Tongue (tissue), 2 donors: ENCODE data around the gene ADSS1. TPM values are rescaled to one million over a fixed set of nuclear protein-coding genes. Genes with fewer than 3 reads are reported as not detected.

Experiments used
- DNase-seq: peaks from one replicate; pipeline ENCODE4 v3.0.0-alpha.2; 2015
- total RNA-seq: library from RNA; depleted of rRNA; stranded (reverse); fragments of >200 nt; gene quantifications from one replicate; pipeline ENCODE4 v1.2.3, GENCODE V29; 2014

Gene ADSS1
- total RNA-seq, 1 donor from 2014 or later: 98.8 TPM

DNA sequence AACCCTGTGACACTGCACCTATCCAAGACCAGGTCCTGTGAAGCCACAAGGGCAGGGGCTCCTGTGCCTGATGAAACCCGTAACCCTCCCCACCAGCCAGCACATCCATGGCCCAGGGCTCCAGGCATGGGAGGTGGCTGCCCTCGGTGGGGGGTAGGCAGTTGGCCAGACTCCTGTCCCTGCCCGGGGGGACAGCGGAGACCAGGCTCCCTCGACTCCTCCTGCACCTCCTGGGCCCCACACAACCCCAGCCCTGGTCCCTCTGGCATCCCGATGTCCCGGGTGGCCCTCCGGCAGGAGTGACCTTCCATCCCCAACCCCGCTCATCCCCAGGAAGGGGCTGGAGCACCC is 60.2 kb downstream of the ADSS1 start:
- DNase-seq: no peak

DNA sequence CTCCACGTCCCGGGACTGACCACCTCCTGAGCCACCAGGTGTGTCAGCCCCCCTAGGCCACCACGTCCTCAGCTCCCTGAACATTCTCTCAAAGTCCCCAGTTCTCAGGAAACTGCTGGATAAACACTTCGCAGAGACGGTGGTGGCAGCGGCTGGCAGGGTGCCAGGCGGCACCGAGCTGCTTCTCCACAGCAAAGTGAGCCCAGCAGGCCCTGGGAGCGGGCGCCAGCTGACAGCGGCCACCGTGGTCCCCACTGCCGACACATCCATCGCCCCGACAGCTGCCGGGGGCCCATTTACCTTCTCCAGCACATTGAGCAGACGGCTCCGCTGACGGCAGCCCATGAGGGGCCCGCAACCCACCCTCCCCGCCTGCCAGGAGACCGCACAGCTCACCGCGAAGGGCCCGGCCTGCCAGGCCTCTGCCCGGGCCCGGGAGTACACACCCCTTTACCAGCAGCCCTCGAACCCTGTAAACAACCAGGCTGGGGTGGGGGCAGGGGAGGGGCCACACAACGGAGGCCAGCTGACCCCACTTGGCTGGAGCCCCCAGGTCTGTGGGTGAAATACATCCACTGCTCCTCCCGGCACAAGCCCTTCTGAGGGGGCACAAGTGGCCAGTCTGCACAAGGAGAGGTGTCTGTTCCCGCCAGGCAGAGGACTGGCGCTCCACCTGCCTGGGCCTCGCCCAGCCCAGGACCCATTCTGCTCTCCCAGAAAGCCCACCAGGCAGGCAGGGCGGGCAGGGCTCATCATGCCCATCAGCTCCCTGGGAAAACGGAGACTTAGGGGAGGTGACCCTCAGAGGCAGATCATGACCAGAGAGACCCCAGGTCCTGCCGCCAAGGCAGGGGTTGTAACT is 61.0 kb downstream of the ADSS1 start:
- peak; percentile 47 for DNase-seq

DNA sequence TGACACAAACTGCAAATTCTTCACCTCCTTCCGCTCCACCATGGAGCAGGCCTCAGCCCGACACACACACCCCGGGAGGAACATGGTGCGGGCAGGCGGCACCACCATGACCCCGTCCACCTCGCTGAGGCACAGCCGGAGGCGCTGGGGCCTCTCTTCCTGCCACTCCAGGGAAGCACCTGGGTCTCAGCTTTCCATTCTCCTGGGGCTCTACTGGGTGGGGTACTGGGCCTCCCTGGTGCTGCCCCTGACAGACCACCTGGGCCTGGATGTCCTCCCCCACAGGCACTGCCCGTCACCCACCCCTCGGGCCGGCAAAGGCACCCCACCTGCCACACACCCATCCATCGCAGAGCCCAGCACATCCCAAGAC is 61.7 kb downstream of the ADSS1 start:
- no peak for DNase-seq

DNA sequence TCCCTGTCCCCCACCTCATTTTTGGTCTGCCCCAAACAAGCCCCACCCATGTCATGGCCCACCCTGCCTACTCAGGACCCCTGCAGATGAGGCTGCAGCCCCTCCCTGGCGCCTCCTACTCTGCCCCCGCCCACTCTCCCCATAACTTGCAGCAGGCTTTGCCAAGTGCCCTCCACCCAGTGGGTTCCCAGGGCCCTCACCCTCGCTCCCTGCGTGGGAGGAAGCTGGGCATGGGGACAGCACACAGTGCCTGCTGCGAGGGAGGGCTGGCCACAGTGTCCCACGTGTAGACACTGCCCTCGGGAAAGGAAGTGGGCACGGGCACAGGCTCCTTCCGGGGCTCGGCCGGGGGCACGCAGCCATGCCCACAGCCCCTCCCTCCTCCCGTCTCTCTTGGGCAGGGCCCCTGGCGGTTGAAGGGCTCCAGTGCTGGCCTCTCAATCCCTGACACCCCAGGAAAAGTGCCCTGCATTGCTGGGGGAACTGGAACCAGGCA is 62.1 kb downstream of the ADSS1 start:
- DNase-seq: no peak

DNA sequence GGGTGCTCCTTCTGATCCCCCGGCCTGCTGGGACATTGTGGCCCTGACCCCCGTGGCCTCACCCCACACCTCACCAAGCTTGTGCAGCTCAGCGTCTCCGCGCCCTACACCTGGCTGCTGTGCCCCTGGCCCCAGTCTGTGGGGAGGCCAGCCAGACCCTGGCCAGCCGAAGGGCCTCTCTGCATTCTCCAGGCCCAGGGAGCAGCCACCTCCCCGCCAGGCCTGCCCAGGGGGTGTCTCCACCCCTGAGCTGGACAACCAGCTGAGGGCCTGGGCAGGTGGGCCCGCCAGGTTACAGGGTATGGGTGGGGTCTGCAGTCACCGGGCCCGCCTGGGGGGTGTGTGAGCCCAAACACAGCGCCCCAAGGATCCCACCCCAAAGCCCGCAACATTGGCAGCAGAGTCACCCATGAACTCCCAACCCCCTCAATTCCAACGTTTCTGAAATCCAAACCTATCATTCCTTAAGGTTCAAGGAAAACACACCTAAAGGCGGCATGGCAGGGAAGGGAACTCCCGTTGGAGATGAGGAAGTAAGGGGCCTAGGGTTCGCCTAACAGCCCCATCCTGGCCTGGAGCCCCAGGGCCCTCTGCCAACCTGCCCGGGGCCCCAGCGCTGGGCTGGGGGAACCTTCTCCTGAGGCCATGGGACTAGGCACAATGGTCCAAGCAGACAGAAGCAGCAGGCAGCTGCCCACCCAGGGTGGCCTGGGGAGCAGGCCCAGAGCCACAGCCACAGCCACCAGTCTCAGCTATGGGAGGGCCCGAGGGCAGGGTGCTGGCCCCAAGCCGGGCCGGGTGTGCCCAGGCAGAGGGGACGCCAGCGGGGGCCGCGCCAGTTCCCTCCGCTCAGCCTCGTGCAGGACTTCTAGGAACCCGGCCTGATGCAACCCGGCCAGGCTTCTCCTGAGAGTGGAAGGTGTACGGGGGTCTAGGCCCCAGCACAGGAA is 63.0 kb downstream of the ADSS1 start:
- DNase-seq: no peak

DNA sequence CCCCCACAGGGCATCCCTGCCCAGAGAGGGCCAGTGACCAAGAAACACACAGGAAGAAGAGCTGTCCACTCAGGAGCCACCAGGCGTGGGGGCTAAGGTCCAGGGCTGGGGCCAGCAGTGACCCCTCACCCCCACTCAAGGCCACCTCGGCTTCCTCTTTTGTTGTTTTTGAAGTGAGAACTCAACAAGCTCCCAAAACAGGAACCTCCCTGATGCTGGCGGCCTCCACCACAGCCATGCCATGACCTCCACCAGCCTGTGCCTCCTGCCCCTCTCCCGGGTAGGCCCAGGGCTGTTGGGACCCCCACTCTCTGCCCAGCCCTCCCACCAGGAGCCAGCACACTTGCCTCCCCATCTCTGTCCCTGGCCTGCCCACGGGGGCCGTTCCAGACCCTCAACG is 63.7 kb downstream of the ADSS1 start:
- no peak for DNase-seq

DNA sequence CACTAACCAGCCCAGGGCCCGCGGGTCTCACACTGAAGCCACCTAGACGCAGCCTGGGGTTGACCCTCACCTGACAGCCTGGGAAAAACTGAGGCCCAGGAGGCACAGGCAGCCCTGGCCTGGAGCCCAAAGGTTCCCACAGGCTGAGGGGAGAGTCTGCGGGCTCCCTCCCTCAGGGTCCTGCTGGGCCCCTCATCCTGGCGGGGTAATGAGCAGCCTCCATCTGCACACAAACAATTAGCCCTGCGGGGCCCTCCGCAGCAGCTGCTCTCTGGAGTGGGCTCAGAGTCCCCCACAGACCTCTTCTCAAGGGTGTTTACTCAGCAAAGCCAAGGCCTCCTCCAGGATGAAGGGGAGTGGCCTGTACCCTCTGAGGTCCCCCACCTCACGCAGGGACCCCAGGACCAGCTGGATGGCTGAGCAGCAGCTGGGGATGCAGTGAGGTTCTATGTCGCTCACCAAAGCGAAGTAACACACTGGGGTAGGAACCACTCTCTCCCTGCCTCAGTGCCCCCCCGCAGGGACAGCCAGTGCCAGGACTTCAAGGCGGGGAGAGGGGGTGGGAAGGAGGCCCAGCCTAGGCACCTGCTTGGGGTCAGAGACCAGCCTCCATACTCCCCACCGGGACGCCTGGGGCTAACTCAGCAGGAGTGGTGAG is 64.3 kb downstream of the ADSS1 start:
- no peak for DNase-seq

DNA sequence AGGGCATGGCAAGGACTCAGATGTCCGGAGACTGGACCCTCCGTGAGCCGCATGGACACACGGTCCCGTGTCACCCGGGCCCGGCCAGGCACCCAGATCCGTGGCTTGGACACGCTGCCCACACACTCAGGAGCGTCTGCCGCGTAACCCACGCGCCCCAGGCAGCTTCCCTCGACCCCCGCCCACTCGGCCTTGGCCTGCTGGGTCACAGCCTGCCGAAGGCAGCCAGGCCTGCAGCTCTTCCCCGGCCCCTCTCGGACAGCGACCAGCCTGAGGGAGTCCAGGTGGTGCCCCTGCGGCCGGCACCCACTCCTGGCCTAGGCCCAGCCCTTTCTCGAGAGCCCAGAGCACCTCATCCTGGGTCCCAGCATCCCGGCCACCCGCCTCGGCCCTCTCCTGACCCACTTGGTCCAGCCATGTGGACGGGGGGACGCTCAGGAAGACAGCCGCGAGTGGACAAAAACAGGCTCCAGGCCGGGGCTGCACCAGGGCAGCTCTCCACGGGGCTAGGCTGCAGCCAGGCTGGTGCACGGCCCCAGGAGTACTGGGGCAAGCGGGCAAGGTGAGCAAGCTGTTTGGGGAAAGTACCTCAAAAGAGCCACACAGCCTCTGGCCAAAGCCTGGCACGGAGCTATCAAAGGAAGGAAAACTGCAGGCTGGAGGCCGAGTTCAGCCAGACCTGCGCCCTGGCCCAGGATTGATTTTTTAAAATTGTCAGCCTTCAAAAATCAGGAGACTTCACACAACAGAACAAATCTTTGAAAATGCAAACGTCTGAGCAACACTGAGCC is 65.0 kb downstream of the ADSS1 start:
- no peak for DNase-seq

DNA sequence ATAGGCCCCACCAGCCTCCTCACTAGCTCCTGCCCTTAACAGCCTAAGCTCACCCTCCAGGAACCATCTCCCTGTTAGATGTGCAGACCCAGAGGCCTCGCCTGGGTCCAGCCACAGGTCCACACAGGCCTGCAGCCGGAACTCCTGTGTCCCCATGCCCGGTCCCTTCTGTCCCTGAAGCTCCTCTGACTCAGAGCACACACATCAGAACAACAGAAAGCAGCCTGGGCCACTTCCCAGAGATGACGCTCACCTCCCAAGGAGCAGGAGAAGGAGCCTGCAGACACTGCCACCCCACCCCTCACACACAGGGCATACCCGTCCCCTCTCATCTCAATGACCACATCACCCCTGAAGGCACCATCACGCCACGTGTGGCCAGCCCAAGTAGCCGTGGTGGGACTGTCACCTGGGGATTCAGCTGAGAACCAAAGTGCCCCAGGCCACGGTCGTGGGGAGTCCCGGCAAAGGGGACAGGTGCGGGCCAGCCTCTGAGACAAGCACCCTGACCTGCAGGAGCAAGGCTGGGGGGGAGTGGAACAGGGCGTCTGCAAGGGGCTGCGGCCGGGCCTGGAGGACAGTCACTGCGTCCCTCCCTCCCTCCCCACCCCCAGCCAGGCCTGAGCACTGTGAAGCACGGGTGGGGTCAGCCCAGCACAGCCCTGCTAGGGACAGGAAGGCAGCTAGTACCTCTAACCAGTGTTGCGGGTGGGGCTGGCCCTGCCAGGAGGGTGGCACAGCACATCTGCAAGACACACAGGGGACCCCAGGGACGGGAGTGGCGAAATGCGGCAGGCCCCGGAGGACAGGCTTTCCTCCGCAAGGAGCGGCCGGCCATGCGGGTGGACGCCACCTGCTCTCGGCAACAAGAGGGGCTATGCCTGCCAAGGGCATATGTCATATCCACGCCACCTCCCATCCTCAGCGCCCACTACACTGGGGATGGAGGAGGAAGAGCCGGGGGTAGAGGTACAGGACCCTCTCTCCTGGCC is 66.0 kb downstream of the ADSS1 start:
- no peak for DNase-seq

DNA sequence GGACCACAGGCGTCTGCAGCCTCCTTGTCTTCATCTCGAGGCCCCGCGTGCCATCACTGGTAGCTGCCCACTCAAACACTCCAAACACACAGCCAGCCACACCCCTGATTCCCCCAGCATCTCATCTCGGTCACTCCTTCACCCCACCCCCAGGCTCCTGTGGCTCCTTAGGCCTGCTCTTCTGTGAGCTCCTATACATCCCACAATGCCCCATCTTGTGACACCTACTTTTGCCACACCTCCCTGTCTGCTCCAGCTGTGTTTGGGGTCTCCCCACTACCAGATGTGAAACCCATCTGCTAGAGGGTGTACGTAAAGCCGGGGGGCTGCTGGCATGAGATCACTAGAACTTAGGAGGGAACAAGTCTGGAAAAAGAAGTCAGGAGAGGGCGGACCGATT is 67.4 kb downstream of the ADSS1 start:
- DNase-seq: no peak

DNA sequence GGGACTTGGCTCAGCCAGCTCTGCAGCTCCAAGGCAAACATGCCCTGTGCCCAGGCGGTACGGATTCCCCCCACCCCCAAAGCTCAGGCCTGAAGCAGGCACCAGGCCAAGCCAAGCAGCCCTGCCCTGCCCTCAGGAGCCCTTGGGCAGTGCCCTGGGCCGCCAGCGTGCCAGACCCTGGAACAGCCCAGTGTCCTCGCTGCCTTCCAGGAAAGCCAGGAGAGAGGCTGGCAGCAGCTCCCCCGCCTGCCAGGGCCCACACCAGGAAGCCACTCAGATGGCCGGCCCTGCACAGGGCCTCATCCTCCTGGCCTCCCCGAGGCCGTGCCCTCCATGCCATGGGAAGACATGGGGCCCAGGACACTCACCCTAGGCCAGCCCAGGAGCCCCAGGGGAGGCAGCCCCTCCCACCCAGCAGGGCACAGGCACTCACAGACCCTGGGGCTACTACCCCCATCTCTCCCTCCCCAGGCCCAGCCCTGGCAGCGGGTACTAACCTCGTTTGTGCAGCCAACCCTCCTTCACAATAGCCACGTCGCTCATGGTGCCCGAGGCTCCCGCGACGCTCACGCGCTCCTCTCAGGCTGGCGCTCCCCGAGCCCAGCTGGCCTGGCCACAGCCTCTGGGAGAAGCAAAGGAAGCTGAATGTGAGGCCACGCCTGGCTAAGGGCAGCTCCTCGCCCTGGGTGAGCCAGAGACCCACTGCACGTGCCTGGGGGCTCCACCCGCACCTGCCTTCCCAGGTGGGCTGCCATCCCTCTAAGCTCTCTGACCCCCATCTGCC is 68.3 kb downstream of the ADSS1 start:
- no peak for DNase-seq

DNA sequence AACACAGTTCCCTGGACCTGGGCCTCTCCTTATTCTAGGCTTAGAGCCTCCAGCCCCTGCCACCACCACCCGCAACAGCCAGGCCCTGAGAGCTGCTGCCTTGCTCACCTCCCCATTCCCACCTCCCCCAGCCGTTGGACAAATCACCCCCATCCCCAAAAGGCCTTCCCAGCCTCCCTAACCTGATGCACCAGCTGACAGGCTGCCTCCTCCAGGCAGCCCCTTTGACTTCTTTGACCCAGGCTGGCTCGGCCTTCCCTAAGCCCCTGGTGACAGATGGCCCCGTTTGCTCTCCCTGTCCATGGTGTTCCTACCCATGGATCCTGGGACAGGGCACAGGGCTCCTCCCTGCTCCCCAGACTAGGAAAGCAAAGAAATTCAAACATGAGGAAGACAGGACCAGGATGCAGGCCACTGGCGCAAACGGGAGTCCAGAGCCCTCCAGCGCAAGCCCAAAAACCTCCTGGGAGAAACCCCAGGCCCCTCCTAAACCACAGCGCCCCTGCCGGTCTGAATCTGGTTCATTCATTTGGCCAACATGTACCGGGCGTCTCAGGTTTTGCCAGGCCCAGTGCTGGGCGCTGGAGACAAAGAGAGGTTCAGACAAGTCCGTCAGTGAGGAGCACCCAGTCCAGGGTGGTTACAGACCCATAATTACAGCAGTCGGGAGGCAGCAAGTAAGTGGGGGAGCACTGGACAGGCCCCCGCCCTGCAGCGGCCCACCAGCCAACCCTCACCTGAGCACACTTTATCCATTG is 69.1 kb downstream of the ADSS1 start:
- DNase-seq: no peak

DNA sequence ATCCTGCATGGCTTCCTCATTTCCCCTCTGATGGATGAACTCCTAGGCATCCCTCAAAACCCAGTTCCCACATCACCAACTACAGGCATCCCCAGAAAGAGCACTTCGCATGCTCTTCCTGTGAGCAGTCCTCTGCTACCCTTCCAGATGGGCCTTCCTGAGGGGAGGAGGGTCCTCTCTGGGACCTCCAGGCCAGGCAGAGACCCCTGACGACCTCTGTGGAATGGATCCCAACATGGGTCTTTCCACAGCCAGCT is 69.6 kb downstream of the ADSS1 start:
- no peak for DNase-seq

DNA sequence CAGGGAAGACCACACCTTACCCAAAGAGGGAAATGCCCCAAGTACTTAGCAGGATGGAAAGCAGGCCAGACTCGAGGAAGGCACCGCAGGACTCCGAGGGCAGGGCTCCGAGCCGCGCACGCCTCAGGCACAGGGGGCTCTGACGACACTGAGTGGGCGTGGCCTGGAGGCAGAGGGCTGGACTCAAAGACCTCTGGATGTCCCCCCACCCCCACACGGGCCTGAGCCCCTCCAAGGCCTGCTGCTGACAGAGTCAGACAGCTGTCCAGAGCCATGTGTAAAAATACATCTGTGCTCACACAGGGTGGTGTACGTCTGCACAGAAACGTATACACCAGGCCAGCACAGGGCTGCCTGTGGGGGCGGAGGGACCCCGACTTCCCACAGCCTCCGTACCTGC is 70.1 kb downstream of the ADSS1 start:
- DNase-seq: peak; percentile 81

DNA sequence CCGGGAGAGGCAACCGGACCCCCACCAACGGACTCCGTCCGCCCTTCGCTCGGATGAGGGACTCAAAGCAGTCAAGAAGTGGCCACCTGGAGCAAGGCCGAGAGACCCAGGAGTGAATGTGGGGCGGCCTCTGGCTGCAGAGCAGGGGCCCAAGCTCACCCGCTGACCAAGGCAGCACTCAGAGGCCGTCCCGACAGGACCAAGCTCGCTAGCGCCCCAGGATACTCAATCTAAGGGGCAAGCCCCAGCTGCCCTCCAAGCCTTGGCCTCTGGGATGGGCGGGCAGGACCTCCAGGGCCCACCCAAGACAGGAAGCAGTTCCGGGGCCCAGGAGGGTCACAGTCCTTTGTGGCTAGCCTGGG is 70.6 kb downstream of the ADSS1 start:
- DNase-seq: peak; percentile 22

DNA sequence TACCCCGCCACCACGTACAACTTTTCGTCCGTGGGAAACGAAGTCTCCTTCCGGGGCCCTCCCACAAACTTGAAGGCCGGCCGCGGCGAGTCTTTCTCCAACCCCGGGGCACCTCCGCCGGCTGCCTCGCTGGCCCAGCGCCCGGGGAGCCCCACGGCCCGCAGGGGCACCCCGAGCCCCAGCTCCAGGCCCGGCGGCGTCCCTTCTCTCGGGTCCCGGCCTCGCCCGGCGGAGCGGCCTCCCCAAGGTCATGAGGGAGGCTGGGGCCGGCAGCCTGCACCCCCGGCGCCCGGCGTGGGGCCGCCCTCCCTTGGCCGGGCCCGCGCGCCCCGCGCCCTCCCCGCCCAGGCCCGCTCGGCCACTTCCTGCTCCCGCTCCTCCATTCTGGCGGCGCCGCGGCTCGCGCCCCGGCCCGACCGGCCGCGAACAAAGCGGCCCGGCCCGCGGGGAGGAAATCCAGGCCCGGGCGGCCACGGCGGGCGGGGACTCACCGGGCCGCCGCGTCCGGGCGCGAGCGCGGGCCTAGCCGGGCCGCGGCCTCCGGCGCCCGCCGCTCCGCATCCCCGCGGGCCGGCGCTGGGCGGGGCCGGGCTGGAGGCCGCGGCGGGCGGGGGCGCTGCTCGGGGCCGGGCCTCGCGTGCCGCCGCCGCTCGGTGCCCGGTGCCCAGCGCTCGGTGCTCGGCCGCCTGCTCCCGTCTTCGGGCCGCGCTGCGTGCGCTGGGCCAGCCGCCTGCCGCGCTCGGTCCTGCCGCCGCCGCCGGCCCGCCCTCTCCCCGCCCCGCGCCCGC is 71.2 kb downstream of the ADSS1 start, which contains the start of gene AKT1:
Gene AKT1 (minus strand): TSS at position 756 of the 788 bp plus-strand sequence. CDS start 3,105 bp downstream, outside the sequence.
- no peak for DNase-seq

DNA sequence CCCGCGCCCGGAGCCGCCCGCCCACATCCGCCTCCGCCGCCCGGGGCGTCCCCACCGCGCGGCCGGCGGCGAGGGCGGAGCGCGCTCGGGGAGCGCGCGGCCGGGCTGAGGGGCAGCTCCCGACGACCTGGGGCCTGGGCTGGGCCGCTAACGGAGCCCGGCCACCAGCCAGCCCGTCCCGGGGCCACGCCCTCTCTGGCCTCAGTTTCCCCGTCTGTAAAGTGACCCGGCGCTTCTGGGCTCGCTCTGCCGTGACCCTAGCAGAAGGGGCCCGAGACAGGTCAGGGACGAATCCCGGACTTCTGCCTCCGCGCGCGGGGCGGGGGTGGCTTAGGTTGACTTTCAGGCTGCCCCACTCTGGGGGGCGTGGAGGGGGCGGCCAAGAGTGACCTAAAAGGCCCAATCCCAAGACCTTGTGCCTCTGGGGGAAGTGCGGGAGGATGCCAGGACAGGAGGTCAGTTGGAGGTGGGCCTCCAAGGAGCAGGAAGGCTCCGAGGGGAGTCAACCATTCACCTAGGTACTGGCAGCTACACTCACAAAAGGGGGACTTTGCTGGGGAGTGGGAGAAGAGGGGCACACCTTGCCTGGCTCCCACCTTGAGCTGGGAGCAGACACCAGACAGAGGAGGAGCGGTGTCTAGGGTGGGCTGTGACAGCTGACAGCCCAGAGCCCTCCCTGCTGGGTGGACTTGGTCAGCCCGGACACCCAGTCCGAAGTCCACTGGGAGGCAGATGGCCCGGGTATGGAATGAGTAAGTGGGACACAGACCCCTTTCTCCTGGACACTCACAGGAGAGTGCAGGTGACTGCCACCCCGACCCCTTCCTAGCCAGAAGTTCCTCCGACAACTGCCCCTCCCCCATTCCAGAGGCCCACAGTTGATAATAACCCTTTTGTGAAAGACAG is 72.0 kb downstream of the ADSS1 start:
- peak; percentile 74 for DNase-seq
